HG02870 (cell line): Measurements from ENCODE around the gene PIEZO2.

Source experiments
- ATAC-seq: cut with Tn5 transposase; IDR thresholded peaks from one replicate; pipeline ENCODE4 v1.9.1; 2021; ENCODE audit warnings: mild to moderate bottlenecking, moderate library complexity; ENCODE audit not compliant: unreplicated experiment

PIEZO2 gene

GRCh38 chr18:11071300-11071699, 78.1 kb downstream of the PIEZO2 start:
- ATAC-seq = no peak

- no peak for ATAC-seq
Measured at GRCh38 chr18:11070593-11070992, 78.8 kb downstream of the PIEZO2 start.

GRCh38 chr18:11066038-11066437, 83.3 kb downstream of the PIEZO2 start:
- no peak for ATAC-seq

GRCh38 chr18:11064727-11065460, 84.5 kb downstream of the PIEZO2 start:
- ATAC-seq = no peak

GRCh38 chr18:11064106-11064505, 85.3 kb downstream of the PIEZO2 start:
- no peak for ATAC-seq

GRCh38 chr18:11055721-11056120, 93.6 kb downstream of the PIEZO2 start:
- ATAC-seq = no peak

GRCh38 chr18:11054497-11054896, 94.9 kb downstream of the PIEZO2 start:
- ATAC-seq = no peak

GRCh38 chr18:11053293-11053692, 96.1 kb downstream of the PIEZO2 start:
- ATAC-seq = no peak

GRCh38 chr18:11052800-11053199, 96.6 kb downstream of the PIEZO2 start:
- ATAC-seq = no peak

GRCh38 chr18:11051462-11051861, 97.9 kb downstream of the PIEZO2 start:
- ATAC-seq = no peak

GRCh38 chr18:11050966-11051365, 98.4 kb downstream of the PIEZO2 start:
- no peak for ATAC-seq

- ATAC-seq = no peak
Measured at GRCh38 chr18:11047817-11048216, 101.6 kb downstream of the PIEZO2 start.

GRCh38 chr18:11047156-11047555, 102.2 kb downstream of the PIEZO2 start:
- no peak for ATAC-seq

GRCh38 chr18:11046140-11046539, 103.2 kb downstream of the PIEZO2 start:
- no peak for ATAC-seq

- no peak for ATAC-seq
Measured at GRCh38 chr18:11043694-11044093, 105.7 kb downstream of the PIEZO2 start.

GRCh38 chr18:11042247-11042646, 107.1 kb downstream of the PIEZO2 start:
- no peak for ATAC-seq

GRCh38 chr18:11040823-11041656, 108.3 kb downstream of the PIEZO2 start:
- no peak for ATAC-seq

GRCh38 chr18:11040359-11040758, 109.0 kb downstream of the PIEZO2 start:
- no peak for ATAC-seq

- no peak for ATAC-seq
Measured at GRCh38 chr18:11037533-11038240, 111.7 kb downstream of the PIEZO2 start.

- ATAC-seq = no peak
Measured at GRCh38 chr18:11035814-11036495, 113.4 kb downstream of the PIEZO2 start.

GRCh38 chr18:11035376-11035775, 114.0 kb downstream of the PIEZO2 start:
- ATAC-seq = no peak
